ENCODE results near the gene LRRC3B.

- TF ChIP-seq CTCF (IDR thresholded peaks at IDR 0.05), result no peak
- TF ChIP-seq EZH2 (IDR thresholded peaks at IDR 0.05), result no peak
These were observed 33.6 kb upstream of the LRRC3B start for GRCh38 chr3:26588931-26589330.
